GM21619 (cell line): ENCODE results near the gene SSR4.

ENCODE experiments used
- ATAC-seq: cut with Tn5 transposase; IDR thresholded peaks from one replicate; pipeline ENCODE4 v1.9.1; 2021; ENCODE audit not compliant: unreplicated experiment

The SSR4 gene

GRCh38 chrX:153780678-153781427 lies 13.6 kb upstream of the SSR4 start, which contains the start of gene SRPK3:
TSS of gene SRPK3 (plus strand) at chrX:153781041. CDS start at chrX:153781087, 46 bp downstream.
- ATAC-seq, result no peak

GRCh38 chrX:153781428-153782047 lies 12.9 kb upstream of the SSR4 start:
- ATAC-seq, result no peak

DNA sequence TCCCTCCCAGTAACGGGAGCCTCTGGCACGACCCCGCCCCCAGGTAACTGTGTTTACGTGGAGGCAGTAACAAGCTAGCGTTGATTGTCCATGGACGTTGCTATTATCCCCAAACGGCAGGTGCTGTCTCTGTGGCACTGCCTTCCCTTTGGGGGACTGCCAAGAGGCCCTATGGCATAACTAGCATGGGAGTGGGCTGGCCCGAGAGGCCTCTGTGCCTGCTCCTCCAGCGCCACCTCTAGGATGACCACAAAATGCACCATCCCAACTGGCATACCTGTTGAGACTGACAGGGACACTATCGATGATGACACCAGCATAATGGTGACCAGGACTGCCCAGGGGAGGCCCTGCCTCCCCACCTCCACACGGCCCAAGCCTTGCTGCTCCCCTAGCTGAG lies 12.2 kb upstream of the SSR4 start:
- no peak for ATAC-seq

GRCh38 chrX:153782871-153783270 lies 11.6 kb upstream of the SSR4 start:
- ATAC-seq, result no peak

DNA sequence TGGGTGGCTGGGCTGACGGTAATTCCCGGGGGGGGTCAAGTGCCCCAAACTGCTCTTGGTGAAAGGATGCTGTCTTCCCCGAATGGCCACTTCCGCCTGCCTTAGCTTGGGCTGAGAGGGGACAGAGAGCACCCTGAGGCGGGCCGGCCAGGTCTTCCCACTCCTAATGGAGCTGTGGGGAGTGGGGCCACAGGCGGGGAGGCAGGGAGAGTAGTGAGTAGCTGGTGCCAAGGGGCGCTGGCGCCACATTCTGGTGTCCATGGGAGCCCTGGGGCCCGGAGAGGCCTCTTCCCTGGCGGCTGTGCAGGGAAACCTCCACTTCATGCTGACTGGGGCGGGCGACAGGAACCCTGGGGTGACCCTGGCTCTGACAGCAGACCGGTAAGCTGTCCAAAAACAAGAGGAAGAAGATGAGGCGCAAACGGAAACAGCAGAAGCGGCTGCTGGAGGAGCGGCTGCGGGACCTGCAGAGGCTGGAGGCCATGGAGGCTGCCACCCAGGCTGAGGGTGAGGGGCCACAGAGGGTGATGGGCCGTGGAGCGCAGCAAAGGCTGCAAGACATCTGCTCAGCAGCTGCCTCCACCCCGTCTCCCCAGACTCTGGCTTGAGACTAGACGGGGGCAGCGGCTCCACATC lies 11.0 kb upstream of the SSR4 start:
- ATAC-seq, result no peak

DNA sequence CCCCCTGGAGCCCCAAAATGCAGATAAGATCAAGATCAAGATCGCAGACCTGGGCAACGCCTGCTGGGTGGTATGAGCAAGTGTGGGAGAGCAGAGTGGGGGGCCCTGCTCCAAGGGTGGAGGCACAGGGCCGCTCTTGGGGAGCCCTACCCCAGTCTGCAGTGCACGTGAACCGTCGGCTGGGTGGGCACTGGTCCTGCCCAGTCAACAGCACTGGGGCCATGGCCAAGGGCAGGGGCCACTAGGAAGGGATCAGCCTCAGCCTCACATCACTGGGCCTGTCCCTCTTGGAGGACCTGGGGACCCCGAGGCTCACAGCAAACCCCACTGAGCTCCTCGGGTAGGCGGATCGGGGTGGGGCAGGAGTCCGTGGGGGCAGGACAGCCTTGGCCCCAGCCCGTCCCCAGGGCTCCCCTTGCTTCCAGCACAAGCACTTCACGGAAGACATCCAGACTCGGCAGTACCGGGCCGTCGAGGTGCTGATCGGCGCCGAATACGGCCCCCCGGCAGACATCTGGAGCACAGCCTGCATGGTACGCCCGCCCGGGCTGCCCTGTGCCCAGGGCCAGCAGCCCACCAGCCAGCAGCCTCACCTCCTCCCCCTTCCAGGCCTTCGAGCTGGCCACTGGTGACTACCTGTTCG lies 10.0 kb upstream of the SSR4 start:
- no peak for ATAC-seq

DNA sequence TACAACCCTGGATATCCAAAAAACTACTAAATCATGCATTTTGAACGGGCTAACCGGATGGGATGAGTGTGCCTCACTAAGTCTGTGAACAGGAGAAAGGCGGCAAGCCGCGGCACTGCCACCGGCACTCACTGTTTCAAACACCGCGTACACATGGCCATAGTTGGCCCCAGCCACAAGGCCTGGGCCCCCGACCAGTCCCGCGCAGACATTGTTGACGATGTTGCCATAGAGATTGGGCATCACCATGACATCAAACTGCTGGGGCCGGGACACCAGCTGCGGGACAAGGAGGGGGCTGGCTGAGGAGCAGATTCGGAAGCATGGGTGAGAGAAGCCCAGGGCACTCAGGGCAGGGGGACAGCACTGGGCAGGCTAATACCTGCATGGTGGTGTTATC lies 7.8 kb upstream of the SSR4 start:
- no peak for ATAC-seq

GRCh38 chrX:153789654-153790053 lies 4.8 kb upstream of the SSR4 start:
- ATAC-seq, result no peak

- no peak for ATAC-seq
These were observed 3.2 kb upstream of the SSR4 start for GRCh38 chrX:153791104-153791852.

DNA sequence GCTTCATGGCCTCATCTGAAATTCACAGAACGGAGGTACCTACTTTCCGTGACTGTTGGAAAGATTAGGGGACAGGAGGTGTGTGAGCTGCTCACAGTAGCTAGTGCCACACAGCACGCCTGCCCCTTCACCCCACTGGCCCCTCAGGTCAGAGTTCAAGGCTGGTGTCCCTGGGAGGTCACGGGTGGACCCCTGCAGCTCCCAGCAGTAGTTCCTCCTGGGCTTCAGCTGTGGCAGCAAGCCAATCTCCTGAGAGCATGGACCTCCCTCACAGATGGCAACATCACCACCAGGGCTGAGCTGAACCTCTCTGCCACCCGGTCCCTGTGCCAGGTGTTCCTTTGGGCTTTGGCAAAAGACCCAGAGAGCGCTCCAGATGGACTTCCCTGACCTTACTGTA lies 2.1 kb upstream of the SSR4 start:
- ATAC-seq, result no peak

DNA sequence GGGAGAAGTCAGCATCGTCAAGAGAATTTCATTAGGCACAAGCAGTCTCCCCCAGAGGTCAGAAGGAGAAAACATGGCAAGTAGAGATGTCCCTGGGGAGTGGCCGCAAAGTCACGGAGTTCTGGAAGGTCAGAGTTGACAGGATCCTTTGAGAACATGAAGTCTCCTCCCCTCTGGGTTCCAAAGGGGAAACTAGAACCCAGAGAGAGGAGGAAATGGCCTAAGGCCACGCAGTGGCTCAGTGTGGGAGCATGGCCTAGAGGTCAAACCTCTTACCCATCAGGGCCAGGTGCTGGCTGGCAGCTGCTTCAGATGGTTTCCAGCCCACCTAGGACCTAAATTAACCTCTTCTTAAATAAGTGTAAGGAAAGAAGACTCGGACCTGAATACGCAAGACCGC lies 1.2 kb upstream of the SSR4 start:
- ATAC-seq, result no peak

GRCh38 chrX:153794897-153795816 lies 689 bp downstream of the SSR4 start:
- no peak for ATAC-seq

DNA sequence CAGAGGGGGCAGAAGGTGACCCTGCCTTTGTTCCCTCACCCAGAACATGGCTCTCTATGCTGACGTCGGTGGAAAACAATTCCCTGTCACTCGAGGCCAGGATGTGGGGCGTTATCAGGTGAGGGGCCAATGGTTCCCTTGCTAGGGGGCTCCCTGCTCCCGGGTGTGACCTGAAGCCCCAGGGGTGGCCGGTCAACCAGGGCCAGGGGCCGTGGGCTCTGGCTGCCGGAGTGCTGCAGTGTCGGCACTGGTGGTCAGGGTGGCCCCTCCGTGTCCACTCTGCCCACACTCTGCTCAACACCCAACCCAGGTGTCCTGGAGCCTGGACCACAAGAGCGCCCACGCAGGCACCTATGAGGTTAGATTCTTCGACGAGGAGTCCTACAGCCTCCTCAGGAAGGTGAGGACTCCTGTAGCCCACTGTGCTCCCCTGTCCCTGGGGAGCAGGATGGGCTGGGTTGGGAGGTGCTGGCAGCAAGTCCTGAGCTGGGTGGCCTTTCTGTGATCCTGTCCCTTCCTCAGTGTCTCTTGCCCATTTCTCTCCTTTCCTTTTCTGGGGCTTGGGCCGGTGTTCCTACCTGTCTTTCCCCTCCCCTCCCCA lies 3.0 kb downstream of the SSR4 start:
- ATAC-seq, result no peak

GRCh38 chrX:153799326-153799725 lies 4.9 kb downstream of the SSR4 start:
- ATAC-seq, result no peak

DNA sequence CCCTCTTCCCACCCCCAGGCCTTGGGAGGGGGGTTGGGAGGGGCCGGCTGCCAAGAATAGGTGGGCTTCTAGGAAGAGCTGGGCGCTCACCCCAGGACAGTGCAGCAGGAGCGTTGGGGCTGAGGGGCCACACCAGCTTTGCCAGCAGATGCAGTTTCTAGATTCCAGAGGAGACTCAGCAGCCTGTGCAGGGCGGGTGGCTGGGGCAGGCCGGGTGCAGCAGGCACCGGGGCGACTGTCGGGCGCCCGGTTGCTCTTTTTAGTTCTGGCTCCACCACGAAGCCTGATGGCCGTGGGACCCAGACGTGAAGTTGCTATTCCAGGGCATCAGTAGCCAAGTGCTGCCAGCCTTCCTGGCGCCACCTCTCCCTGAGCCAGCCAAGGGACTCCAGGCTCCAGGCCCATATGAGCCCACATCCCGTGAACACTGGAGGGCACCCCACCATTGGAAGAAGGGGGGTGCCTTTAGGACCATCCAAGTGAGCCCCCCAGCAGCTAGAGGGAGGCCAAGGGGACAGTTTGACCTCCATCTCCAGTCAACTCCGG lies 5.8 kb downstream of the SSR4 start:
- no peak for ATAC-seq

GRCh38 chrX:153800746-153801145 lies 6.3 kb downstream of the SSR4 start:
- no peak for ATAC-seq

DNA sequence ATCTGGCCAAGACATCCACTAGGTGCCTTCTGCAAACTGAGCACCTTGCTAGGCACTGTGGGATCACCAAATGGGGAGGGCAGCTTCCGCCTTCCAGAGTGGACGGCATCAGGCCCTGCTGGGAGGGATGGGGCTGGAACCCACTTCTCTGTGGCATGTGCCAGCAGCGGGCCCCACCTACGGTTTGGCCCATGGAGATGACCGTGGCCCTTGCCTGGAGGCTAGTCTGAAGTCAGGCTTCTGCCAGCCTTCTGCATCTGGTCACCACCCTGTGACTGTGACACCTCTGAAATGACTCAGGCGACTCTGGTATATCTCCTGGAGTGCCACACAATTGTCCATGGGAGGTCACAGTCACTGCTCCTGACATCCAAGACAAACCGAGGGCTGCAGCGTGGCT lies 7.2 kb downstream of the SSR4 start:
- ATAC-seq, result no peak

DNA sequence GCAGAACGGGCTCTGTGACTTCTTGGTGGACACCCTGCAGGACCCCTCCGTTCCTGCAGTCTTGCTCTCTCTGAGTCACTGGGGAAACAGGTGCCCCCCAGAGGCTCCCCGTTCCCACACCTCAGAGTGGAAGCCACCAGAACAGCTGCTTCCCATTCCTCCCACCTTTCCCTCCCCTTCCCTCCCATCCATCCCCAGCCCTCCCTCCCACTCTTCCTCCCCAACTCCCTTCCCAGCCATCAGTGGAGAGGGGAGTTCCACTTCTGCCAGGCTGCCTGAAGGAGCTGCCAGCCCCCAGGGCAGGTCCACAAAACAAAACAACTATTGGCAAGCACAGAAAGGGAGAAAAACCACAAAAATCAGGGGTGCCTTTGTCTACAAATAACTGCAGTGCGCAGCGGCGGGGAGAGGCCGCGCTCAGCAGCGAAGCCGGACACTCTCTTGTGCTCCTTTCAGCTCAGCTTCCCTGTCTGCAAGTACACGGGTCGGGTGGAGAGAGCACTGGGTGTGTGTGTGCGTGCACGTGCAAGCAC lies 8.1 kb downstream of the SSR4 start:
- no peak for ATAC-seq
